Endothelial cell of umbilical vein (primary cell): ENCODE data around the gene UNC5C. TPM values are rescaled to one million over a fixed set of nuclear protein-coding genes. Genes with fewer than 3 reads are reported as not detected.

Experiments used
- BruUV-seq: library from RNA; stranded (reverse); fragments of 400-500 nt; replicated peaks from 2 replicates; lab custom pipeline; 2021; lab: Mats Ljungman, UMichigan
- CTCF ChIA-PET: fragments of 300-600, 350-600 bp; sonication (Branson Sonifier 250); formaldehyde crosslinking; loops from one replicate; lab custom pipeline; 2021; ENCODE audit warnings: antibody characterized with exemption, inconsistent platforms; lab: Charles Lee
- POLR2A ChIA-PET: fragments of 300-600, 350-600 bp; sonication (Branson Sonifier 250); formaldehyde crosslinking; loops from one replicate; lab custom pipeline; 2021; ENCODE audit warnings: antibody characterized with exemption, inconsistent platforms; lab: Charles Lee
- DNase-seq: peaks from one replicate; pipeline ENCODE4 v3.0.0-alpha.2; 2011; ENCODE audit warnings: low read depth, low spot score
- FAIRE-seq: peaks from 2 replicates; lab custom pipeline; 2011; peaks lifted over from hg19 to GRCh38; lab: Jason Lieb, UNC
- H2AFZ ChIP-seq: 2 replicates; pipeline ENCODE4 v1.6.0; 2012; ENCODE audit warnings: low read depth, low read length, control low read depth, inconsistent platforms
- H3K27ac ChIP-seq: 2 replicates; pipeline ENCODE4 v1.5.1; 2011; ENCODE audit warnings: low read depth, mild to moderate bottlenecking, control low read depth, low read length, moderate library complexity; ENCODE audit not compliant: insufficient read depth
- H3K27me3 ChIP-seq, 2 experiments: 2 replicates each; pipeline versions ENCODE4 v1.6.0 to v1.6.1; 2011; ENCODE audit warnings: low read length in 2 of 2, mixed read lengths in 1 of 2; ENCODE audit not compliant: control insufficient read depth in 2 of 2, insufficient read depth in 2 of 2
- H3K36me3 ChIP-seq, 2 experiments: 2 replicates in 1 of 2; 3 replicates in 1 of 2; pipeline ENCODE4 v1.5.1; 2011; ENCODE audit warnings: low read length in 2 of 2, mild to moderate bottlenecking in 1 of 2, moderate library complexity in 1 of 2; ENCODE audit not compliant: control insufficient read depth in 2 of 2, insufficient read depth in 2 of 2; ENCODE audit errors: extremely low read depth in 1 of 2
- H3K4me1 ChIP-seq: 3 replicates; pipeline ENCODE4 v1.5.1; 2011; ENCODE audit warnings: mild to moderate bottlenecking, low read length; ENCODE audit not compliant: control insufficient read depth, insufficient read depth; ENCODE audit errors: extremely low read depth
- H3K4me2 ChIP-seq: 2 replicates; pipeline ENCODE4 v1.6.1; 2011; ENCODE audit warnings: low read length, control low read depth, mixed read lengths; ENCODE audit not compliant: insufficient read depth
- H3K4me3 ChIP-seq, 3 experiments: fragments of 200-600 bp in 1 of 3; sonication (generic), shearing (Covaris generic) in 1 of 3; replicated peaks in 1 of 3; 2 replicates each; pipeline ENCODE4 v1.5.1; 2011 to 2016; ENCODE audit warnings: control low read depth in 3 of 3, low read length in 3 of 3, mild to moderate bottlenecking in 2 of 3, inconsistent platforms in 1 of 3, low read depth in 1 of 3, moderate library complexity in 1 of 3; ENCODE audit not compliant: insufficient read depth in 1 of 3
- H3K79me2 ChIP-seq: 2 replicates; pipeline ENCODE4 v1.6.0; 2012; ENCODE audit warnings: low read length, inconsistent platforms; ENCODE audit not compliant: control insufficient read depth, insufficient read depth
- H3K9ac ChIP-seq: replicated peaks from 2 replicates; pipeline ENCODE3; 2011; ENCODE audit warnings: low read length, control low read depth; ENCODE audit not compliant: insufficient read depth; ENCODE audit errors: extremely low read depth
- H3K9me1 ChIP-seq: replicated peaks from 3 replicates; pipeline ENCODE4 v1.6.0; 2011; ENCODE audit warnings: mild to moderate bottlenecking, low read length; ENCODE audit not compliant: control insufficient read depth, insufficient read depth; ENCODE audit errors: extremely low read depth
- H3K9me3 ChIP-seq: replicated peaks from 2 replicates; pipeline ENCODE4 v1.5.1; 2012; ENCODE audit warnings: low read length, inconsistent platforms; ENCODE audit not compliant: control insufficient read depth, insufficient read depth
- H4K20me1 ChIP-seq: replicated peaks from 2 replicates; pipeline ENCODE3; 2011; ENCODE audit warnings: mild to moderate bottlenecking, low read length; ENCODE audit not compliant: control insufficient read depth, insufficient read depth; ENCODE audit errors: extremely low read depth
- CTCF ChIP-seq, 2 donors: IDR thresholded peaks; 1 replicate in 1 of 2; 2 replicates in 1 of 2; pipeline ENCODE4 v1.5.1; 2011; ENCODE audit warnings: low read length in 2 of 2, mild to moderate bottlenecking in 2 of 2, moderate library complexity in 2 of 2, control low read depth in 1 of 2, inconsistent platforms in 1 of 2, low read depth in 1 of 2; ENCODE audit not compliant: insufficient read depth in 1 of 2; ENCODE audit errors: extremely low read depth in 1 of 2
- EZH2 ChIP-seq: IDR thresholded peaks from 2 replicates; pipeline ENCODE4 v1.6.1; 2012; ENCODE audit warnings: borderline replicate concordance, low read depth, mild to moderate bottlenecking, moderate library complexity, low read length, inconsistent platforms; ENCODE audit not compliant: severe bottlenecking
- FOS ChIP-seq: IDR thresholded peaks from 2 replicates; pipeline ENCODE4 v1.6.1; 2011; ENCODE audit warnings: mild to moderate bottlenecking, low read length, moderate library complexity, borderline replicate concordance; ENCODE audit not compliant: insufficient read depth
- GATA2 ChIP-seq: IDR thresholded peaks from 2 replicates; pipeline ENCODE4 v1.7.0; 2011; ENCODE audit warnings: low read depth, mild to moderate bottlenecking, moderate library complexity, mixed read lengths, low read length; ENCODE audit not compliant: insufficient read length, insufficient read depth
- JUN ChIP-seq: IDR thresholded peaks from 2 replicates; pipeline ENCODE4 v1.6.1; 2011; ENCODE audit warnings: borderline replicate concordance, low read depth; ENCODE audit not compliant: insufficient read length, insufficient read depth
- POLR2A ChIP-seq: IDR thresholded peaks from 2 replicates; pipeline ENCODE4 v1.6.1; 2012; ENCODE audit warnings: low read depth, mild to moderate bottlenecking, control low read depth, low read length
- dilution Hi-C: fragments of 300-500 bp; cut with MboI; formaldehyde crosslinking; loops from one replicate; pipeline ENCODE4 v1.15.0; 2019; ENCODE audit warnings: low sequenced_read_pairs; ENCODE audit not compliant: extremely low pct_ligation_motif_present
- intact Hi-C: fragments of 100-400 bp; cut with micrococcal nuclease; formaldehyde crosslinking; loops from one replicate; pipeline ENCODE4 v1.10.0; 2022
- polyA plus RNA-seq, 4 experiments: library from polyadenylated mRNA; depleted of rRNA in 3 of 4; stranded (reverse) in 3 of 4; unstranded in 1 of 4; fragments of >200 nt; gene quantifications; 2 replicates each; pipeline versions ENCODE4 v1.2.1 to v1.2.3, GENCODE V29; 2011 to 2012; ENCODE audit warnings: missing spikeins in 1 of 4
- total RNA-seq: library from RNA; stranded (reverse); gene quantifications from 2 replicates; pipeline ENCODE4 v1.2.3, GENCODE V29; 2021
- TF ChIP-seq, protein P1 (sequence below): IDR thresholded peaks from 2 replicates; pipeline ENCODE4 v1.6.1; 2011; ENCODE audit not compliant: insufficient read depth, insufficient read length

Gene UNC5C
- total and polyA plus RNA-seq, 2 donors (not counting 3 experiments of a cell fraction or from before 2014, with no cell fraction given): 0.44 to 0.53 TPM

GRCh38 chr4:95204873-95205272 lies 343.9 kb downstream of the UNC5C start:
- POLR2A ChIA-PET: no interaction called here
- Histone ChIP-seq H3K79me2 (no peaks in the 10 kb centered on the region), H3K4me2 (no peak overlapping the region), H3K27me3 (no peaks in the 10 kb centered on the region), H3K27ac (no peak overlapping the region), H3K9me1 (no peaks in the 10 kb centered on the region), H3K36me3 (no peaks in the 10 kb centered on the region), H4K20me1 (no peaks in the 10 kb centered on the region), H3K9ac (no peak overlapping the region), H2AFZ (no peak overlapping the region), H3K9me3 (no peaks in the 10 kb centered on the region), H3K4me3 (no peak overlapping the region), H3K4me1 (no peaks in the 10 kb centered on the region)
- DNase-seq (no peak), FAIRE-seq (no peak)
- BruUV-seq: no TSS peak
- CTCF ChIA-PET: interaction anchor here (0.7 to 1.7 kb wide), 6 partner anchors 10 to 342 kb away, joined by 3 to 6 read pairs (median 4); no protein-coding TSS in a partner anchor
- intact Hi-C loops: loop anchor here (5.0 kb wide), 1 partner anchor 97 kb away; no protein-coding TSS in a partner anchor
- dilution Hi-C loops: no loop called here
- TF ChIP-seq, protein P1, sequence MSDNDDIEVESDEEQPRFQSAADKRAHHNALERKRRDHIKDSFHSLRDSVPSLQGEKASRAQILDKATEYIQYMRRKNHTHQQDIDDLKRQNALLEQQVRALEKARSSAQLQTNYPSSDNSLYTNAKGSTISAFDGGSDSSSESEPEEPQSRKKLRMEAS: no peak
- peak in 1 of 2 donors; percentile 25 for TF ChIP-seq CTCF (IDR thresholded peaks at IDR 0.05; ENCODE audit: extremely low read depth in 1 of 2, insufficient read depth in 1 of 2, low read depth in 1 of 2, low read length in 2 of 2)
- no peak for TF ChIP-seq GATA2

DNA sequence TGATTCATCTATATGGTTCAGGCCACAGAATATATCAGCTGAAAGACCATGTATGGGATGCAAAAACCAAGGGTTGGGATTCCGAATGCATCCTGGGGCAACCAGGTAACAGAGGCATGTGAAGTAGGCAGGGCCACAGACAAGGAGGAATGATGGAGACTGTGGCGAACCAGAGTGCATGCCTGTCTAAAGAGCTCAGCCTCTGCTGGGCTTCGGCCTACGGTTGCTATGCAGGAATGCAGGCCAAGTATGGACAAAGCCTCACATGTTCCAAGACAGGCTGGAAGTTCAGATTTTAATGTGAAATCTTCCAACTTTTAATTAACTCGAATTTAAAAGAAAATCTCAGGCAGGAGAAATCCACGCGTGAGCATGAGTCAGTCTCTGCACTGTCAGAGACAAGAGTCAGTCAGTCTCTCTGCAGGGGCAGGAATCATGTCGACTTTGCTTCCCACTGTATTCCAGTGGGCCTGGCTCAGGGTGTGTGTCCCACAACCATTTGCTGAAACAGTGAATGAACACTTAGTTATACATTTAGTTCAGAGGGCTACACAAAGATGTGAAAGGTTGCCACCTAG lies 344.4 kb downstream of the UNC5C start:
- Histone ChIP-seq H3K9me3 (no peaks in the 10 kb centered on the region), H3K4me3 (no peak overlapping the region), H3K4me1 (no peaks in the 10 kb centered on the region), H3K4me2 (no peak overlapping the region), H4K20me1 (no peaks in the 10 kb centered on the region), H3K27me3 (no peaks in the 10 kb centered on the region), H3K9me1 (no peaks in the 10 kb centered on the region), H3K27ac (no peak overlapping the region), H3K9ac (no peak overlapping the region), H2AFZ (no peak overlapping the region), H3K36me3 (no peaks in the 10 kb centered on the region), H3K79me2 (no peaks in the 10 kb centered on the region)
- DNase-seq: no peak
- CTCF ChIA-PET: interaction anchor here (0.7 to 1.7 kb wide), 6 partner anchors 10 to 343 kb away, joined by 3 to 6 read pairs (median 4); no protein-coding TSS in a partner anchor
- FAIRE-seq: no peak
- POLR2A ChIA-PET: no interaction called here
- TF ChIP-seq, protein P1: no peak
- TF ChIP-seq POLR2A: no peak
- TF ChIP-seq EZH2: no peak
- TF ChIP-seq FOS: no peak
- no peak for TF ChIP-seq JUN
- TF ChIP-seq GATA2: no peak
- dilution Hi-C loops: no loop called here
- no TSS peak for BruUV-seq
- intact Hi-C loops: no loop called here
